Activated T-cell treated with anti-CD3 and anti-CD28 coated beads for 48 hours (primary cell): Measurements from ENCODE around the gene TMEM108.

ENCODE experiments used
- DNase-seq: peaks from one replicate; pipeline ENCODE4 v3.0.0-alpha.2; 2020; ENCODE audit warnings: low read depth

TMEM108 gene

GRCh38 chr3:133278260-133279043, 240.3 kb downstream of the TMEM108 start:
- DNase-seq, result no peak

- DNase-seq, result no peak
Observed at GRCh38 chr3:133280586-133280985, 242.4 kb downstream of the TMEM108 start.

GRCh38 chr3:133282236-133282635, 244.0 kb downstream of the TMEM108 start:
- DNase-seq, result no peak

GRCh38 chr3:133283958-133284807, 246.0 kb downstream of the TMEM108 start:
- DNase-seq, result no peak

- DNase-seq, result no peak
Observed at GRCh38 chr3:133289322-133289721, 251.1 kb downstream of the TMEM108 start.

- DNase-seq, result no peak
Observed at GRCh38 chr3:133292296-133292695, 254.1 kb downstream of the TMEM108 start.

- DNase-seq, result no peak
Observed at GRCh38 chr3:133293397-133294110, 255.4 kb downstream of the TMEM108 start.

- DNase-seq, result no peak
Observed at GRCh38 chr3:133294253-133294652, 256.1 kb downstream of the TMEM108 start.

- DNase-seq, result no peak
Observed at GRCh38 chr3:133295199-133295901, 257.2 kb downstream of the TMEM108 start.

GRCh38 chr3:133295944-133296917, 258.0 kb downstream of the TMEM108 start:
- DNase-seq, result no peak

- DNase-seq, result no peak
Observed at GRCh38 chr3:133296981-133297380, 258.8 kb downstream of the TMEM108 start.

- no peak for DNase-seq
Observed at GRCh38 chr3:133300102-133300501, 261.9 kb downstream of the TMEM108 start.

- DNase-seq, result no peak
Observed at GRCh38 chr3:133301194-133301593, 263.0 kb downstream of the TMEM108 start.

- no peak for DNase-seq
Observed at GRCh38 chr3:133301731-133302130, 263.5 kb downstream of the TMEM108 start.

- DNase-seq, result no peak
Observed at GRCh38 chr3:133303430-133303829, 265.2 kb downstream of the TMEM108 start.

GRCh38 chr3:133317866-133318265, 279.7 kb downstream of the TMEM108 start:
- no peak for DNase-seq

GRCh38 chr3:133328373-133328772, 290.2 kb downstream of the TMEM108 start:
- DNase-seq, result no peak

GRCh38 chr3:133329626-133330025, 291.4 kb downstream of the TMEM108 start:
- DNase-seq, result no peak

- no peak for DNase-seq
Observed at GRCh38 chr3:133330065-133330464, 291.9 kb downstream of the TMEM108 start.

GRCh38 chr3:133330522-133330921, 292.3 kb downstream of the TMEM108 start:
- DNase-seq, result no peak

- no peak for DNase-seq
Observed at GRCh38 chr3:133354721-133355120, 316.5 kb downstream of the TMEM108 start.
